K562 (cell line): Measurements from ENCODE around the gene TAF5L. TPM values are rescaled to one million over a fixed set of nuclear protein-coding genes. Genes with fewer than 3 reads are reported as not detected.
A peak's percentile ranks its signal among the peaks of the same experiment; 100 is the strongest.

ENCODE experiments used
- HOXB6 ChIP-seq: fragments of 250-450 bp; sonication (Bioruptor Pico); IDR thresholded peaks from 2 replicates; pipeline ENCODE4 v1.5.1; 2022; ENCODE audit warnings: mild to moderate bottlenecking, borderline replicate concordance
- JUN ChIP-seq, 2 experiments: sonication (generic) in 1 of 2; formaldehyde crosslinking in 1 of 2; IDR thresholded peaks; 2 replicates each; pipeline versions ENCODE4 v1.6.1 to v1.8.0; 2012 to 2022; ENCODE audit warnings: borderline replicate concordance in 2 of 2, mild to moderate bottlenecking in 2 of 2, improper control_type of control experiment in 1 of 2, low read depth in 1 of 2, low read length in 1 of 2, missing genetic modification reagents in 1 of 2
- JUNB ChIP-seq: fragments of 450-650 bp; formaldehyde crosslinking; conservative IDR thresholded peaks from 2 replicates; pipeline ENCODE4 v1.4.0; 2020; ENCODE audit warnings: mild to moderate bottlenecking
- MEF2D ChIP-seq: conservative IDR thresholded peaks from 2 replicates; pipeline ENCODE4 v1.6.1; 2016; ENCODE audit warnings: low read depth, missing genetic modification characterization, missing compliant biosample characterization
- MIER1 ChIP-seq: fragments of 450-650 bp; IDR thresholded peaks from 2 replicates; pipeline ENCODE4 v1.6.1; 2016; ENCODE audit warnings: antibody characterized with exemption, mild to moderate bottlenecking, low read depth
- NONO ChIP-seq, 2 experiments: fragments of 200-400 bp in 1 of 2; fragments of 450-650 bp in 1 of 2; formaldehyde crosslinking in 1 of 2; IDR thresholded peaks; 2 replicates each; pipeline ENCODE4 v1.6.1; 2017; ENCODE audit warnings: low read depth in 2 of 2, mild to moderate bottlenecking in 2 of 2, moderate library complexity in 2 of 2, low read length in 1 of 2
- PHF20 ChIP-seq: fragments of 450-650 bp; IDR thresholded peaks from 2 replicates; pipeline ENCODE4 v1.6.1; 2018; ENCODE audit not compliant: partially characterized antibody
- PML ChIP-seq: IDR thresholded peaks from 2 replicates; pipeline ENCODE4 v1.6.1; 2012; ENCODE audit warnings: low read length, inconsistent platforms
- POLR2A ChIP-seq: fragments of 450-650 bp; conservative IDR thresholded peaks from 2 replicates; pipeline ENCODE4 v1.6.1; 2016
- PPARD ChIP-seq: fragments of 250-450 bp; sonication (Bioruptor Pico); IDR thresholded peaks from 2 replicates; pipeline ENCODE4 v1.8.0; 2022; ENCODE audit warnings: inconsistent platforms, mild to moderate bottlenecking, moderate library complexity
- VEZF1 ChIP-seq: fragments of 200-800 bp; sonication (Bioruptor generic); IDR thresholded peaks from 2 replicates; pipeline ENCODE4 v1.6.1; 2017; ENCODE audit warnings: missing genetic modification characterization, missing compliant biosample characterization
- ZKSCAN1 ChIP-seq: fragments of 150-350 bp; IDR thresholded peaks from 2 replicates; pipeline ENCODE4 v1.6.1; 2016; ENCODE audit warnings: low read depth, low read length
- ZKSCAN8 ChIP-seq: fragments of 200-800 bp; sonication (Bioruptor generic); IDR thresholded peaks from 2 replicates; pipeline ENCODE4 v1.6.1; 2016; ENCODE audit warnings: missing genetic modification characterization, missing compliant biosample characterization
- ZNF316 ChIP-seq: fragments of 450-650 bp; IDR thresholded peaks from 2 replicates; pipeline ENCODE4 v1.6.1; 2016
- ZZZ3 ChIP-seq: fragments of 450-650 bp; IDR thresholded peaks from 2 replicates; pipeline ENCODE4 v1.6.1; 2016; ENCODE audit warnings: antibody characterized with exemption, mild to moderate bottlenecking, moderate library complexity
- polyA plus RNA-seq, 8 experiments: library from polyadenylated mRNA; depleted of rRNA in 4 of 8; stranded (reverse) in 5 of 8; unstranded in 3 of 8; fragments of >200 nt; fragmentation: Nextera tagmentation in 2 of 8; fragmentation: Illumina TruSeq in 1 of 8; extraction: Ambion mirVana in 2 of 8; extraction: Trizol in 1 of 8; gene quantifications; 2 replicates each; pipeline versions ENCODE4 v1.2.1 to v1.2.3, GENCODE V29; 2011 to 2014; ENCODE audit warnings: inconsistent platforms in 1 of 8, missing spikeins in 1 of 8
- total RNA-seq, 7 experiments: library from RNA; depleted of rRNA in 6 of 7; stranded (reverse); fragments of >200 nt in 6 of 7; fragmentation: Illumina TruSeq in 2 of 7; extraction: Trizol in 2 of 7; gene quantifications; 2 replicates each; pipeline versions ENCODE4 v1.2.1 to v1.2.3, GENCODE V29; 2011 to 2021; ENCODE audit warnings: low replicate concordance in 1 of 7
- TF ChIP-seq, protein P1 (sequence below): fragments of 200-600 bp; sonication (generic); IDR thresholded peaks from one replicate; pipeline ENCODE4 v1.6.1; 2012; ENCODE audit warnings: mild to moderate bottlenecking, low read depth, low read length, inconsistent platforms

The TAF5L gene
- total and polyA plus RNA-seq, 9 of the 15 experiments (the other 6 are each of a cell fraction or from before 2014, with no cell fraction given), result 2.2 to 34.2 (median 23.3) TPM

DNA sequence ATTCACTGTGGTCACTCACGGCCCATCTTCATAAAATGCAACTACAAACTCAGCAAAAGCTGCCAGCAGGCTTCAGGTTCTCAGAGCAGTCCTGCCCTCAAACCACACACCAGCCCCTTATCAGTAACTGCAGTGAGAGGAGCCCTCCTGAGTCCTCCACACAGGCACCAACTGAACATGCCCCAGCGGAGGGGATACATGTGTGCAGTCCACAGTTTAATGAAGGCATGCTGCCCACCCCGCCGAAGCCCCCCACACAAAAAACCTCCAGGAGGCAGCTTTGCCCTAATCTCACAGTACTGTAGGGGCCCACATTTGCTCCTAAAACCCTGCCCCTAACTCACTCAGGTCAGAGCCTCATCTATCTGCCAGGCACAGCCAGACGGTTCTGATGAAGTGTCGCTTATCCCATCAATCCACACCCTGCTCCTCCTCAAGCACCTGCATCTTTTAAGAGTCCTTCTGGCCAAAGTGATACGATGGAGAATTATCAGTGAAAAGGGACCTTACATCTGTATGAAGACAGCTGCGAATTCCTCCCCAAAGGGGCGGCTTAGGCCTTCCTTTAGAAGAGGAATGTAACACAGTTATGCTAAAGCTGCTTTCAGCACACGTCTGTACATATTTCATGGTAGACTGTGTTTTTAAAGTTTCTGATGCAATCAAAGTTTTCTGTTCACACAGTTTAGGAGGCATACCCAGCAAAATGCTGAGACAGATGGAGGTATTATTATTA, 70.9 kb downstream of the TAF5L start (continued):
- peak in 1 of 2 experiments; percentile 82; a peak in 2 of 4 replicates for TF ChIP-seq NONO (IDR thresholded peaks at IDR 0.05; ENCODE audit: low read depth in 2 of 2, low read length in 1 of 2)
- TF ChIP-seq MIER1, result 0 out of 2 replicates have a peak, but pooled peaks have one; percentile 64
- TF ChIP-seq JUNB (CRISPR knock-in tag), result no peak
- TF ChIP-seq, protein P1, sequence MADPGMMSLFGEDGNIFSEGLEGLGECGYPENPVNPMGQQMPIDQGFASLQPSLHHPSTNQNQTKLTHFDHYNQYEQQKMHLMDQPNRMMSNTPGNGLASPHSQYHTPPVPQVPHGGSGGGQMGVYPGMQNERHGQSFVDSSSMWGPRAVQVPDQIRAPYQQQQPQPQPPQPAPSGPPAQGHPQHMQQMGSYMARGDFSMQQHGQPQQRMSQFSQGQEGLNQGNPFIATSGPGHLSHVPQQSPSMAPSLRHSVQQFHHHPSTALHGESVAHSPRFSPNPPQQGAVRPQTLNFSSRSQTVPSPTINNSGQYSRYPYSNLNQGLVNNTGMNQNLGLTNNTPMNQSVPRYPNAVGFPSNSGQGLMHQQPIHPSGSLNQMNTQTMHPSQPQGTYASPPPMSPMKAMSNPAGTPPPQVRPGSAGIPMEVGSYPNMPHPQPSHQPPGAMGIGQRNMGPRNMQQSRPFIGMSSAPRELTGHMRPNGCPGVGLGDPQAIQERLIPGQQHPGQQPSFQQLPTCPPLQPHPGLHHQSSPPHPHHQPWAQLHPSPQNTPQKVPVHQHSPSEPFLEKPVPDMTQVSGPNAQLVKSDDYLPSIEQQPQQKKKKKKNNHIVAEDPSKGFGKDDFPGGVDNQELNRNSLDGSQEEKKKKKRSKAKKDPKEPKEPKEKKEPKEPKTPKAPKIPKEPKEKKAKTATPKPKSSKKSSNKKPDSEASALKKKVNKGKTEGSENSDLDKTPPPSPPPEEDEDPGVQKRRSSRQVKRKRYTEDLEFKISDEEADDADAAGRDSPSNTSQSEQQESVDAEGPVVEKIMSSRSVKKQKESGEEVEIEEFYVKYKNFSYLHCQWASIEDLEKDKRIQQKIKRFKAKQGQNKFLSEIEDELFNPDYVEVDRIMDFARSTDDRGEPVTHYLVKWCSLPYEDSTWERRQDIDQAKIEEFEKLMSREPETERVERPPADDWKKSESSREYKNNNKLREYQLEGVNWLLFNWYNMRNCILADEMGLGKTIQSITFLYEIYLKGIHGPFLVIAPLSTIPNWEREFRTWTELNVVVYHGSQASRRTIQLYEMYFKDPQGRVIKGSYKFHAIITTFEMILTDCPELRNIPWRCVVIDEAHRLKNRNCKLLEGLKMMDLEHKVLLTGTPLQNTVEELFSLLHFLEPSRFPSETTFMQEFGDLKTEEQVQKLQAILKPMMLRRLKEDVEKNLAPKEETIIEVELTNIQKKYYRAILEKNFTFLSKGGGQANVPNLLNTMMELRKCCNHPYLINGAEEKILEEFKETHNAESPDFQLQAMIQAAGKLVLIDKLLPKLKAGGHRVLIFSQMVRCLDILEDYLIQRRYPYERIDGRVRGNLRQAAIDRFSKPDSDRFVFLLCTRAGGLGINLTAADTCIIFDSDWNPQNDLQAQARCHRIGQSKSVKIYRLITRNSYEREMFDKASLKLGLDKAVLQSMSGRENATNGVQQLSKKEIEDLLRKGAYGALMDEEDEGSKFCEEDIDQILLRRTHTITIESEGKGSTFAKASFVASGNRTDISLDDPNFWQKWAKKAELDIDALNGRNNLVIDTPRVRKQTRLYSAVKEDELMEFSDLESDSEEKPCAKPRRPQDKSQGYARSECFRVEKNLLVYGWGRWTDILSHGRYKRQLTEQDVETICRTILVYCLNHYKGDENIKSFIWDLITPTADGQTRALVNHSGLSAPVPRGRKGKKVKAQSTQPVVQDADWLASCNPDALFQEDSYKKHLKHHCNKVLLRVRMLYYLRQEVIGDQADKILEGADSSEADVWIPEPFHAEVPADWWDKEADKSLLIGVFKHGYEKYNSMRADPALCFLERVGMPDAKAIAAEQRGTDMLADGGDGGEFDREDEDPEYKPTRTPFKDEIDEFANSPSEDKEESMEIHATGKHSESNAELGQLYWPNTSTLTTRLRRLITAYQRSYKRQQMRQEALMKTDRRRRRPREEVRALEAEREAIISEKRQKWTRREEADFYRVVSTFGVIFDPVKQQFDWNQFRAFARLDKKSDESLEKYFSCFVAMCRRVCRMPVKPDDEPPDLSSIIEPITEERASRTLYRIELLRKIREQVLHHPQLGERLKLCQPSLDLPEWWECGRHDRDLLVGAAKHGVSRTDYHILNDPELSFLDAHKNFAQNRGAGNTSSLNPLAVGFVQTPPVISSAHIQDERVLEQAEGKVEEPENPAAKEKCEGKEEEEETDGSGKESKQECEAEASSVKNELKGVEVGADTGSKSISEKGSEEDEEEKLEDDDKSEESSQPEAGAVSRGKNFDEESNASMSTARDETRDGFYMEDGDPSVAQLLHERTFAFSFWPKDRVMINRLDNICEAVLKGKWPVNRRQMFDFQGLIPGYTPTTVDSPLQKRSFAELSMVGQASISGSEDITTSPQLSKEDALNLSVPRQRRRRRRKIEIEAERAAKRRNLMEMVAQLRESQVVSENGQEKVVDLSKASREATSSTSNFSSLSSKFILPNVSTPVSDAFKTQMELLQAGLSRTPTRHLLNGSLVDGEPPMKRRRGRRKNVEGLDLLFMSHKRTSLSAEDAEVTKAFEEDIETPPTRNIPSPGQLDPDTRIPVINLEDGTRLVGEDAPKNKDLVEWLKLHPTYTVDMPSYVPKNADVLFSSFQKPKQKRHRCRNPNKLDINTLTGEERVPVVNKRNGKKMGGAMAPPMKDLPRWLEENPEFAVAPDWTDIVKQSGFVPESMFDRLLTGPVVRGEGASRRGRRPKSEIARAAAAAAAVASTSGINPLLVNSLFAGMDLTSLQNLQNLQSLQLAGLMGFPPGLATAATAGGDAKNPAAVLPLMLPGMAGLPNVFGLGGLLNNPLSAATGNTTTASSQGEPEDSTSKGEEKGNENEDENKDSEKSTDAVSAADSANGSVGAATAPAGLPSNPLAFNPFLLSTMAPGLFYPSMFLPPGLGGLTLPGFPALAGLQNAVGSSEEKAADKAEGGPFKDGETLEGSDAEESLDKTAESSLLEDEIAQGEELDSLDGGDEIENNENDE, result no peak
- TF ChIP-seq ZZZ3, result peak; percentile 50; the same call in 1 of the 2 replicates
- TF ChIP-seq PPARD, result no peak
- TF ChIP-seq POLR2A, result no peak
- peak; percentile 64 for TF ChIP-seq VEZF1 (CRISPR knock-in tag)
- peak; percentile 76 for TF ChIP-seq ZNF316
- peak; percentile 62 for TF ChIP-seq ZKSCAN1
- TF ChIP-seq ZKSCAN8 (CRISPR knock-in tag), result peak; percentile 92
- peak; percentile 100 for TF ChIP-seq PML
- TF ChIP-seq HOXB6, result no peak
- no peak for TF ChIP-seq PHF20
- 0 out of 2 replicates have a peak, but pooled peaks have one; percentile 20 for TF ChIP-seq JUN (IDR thresholded peaks at IDR 0.05; ENCODE audit: borderline replicate concordance, low read depth, low read length)
- 0 out of 2 replicates have a peak, but pooled peaks have one; percentile 17 for TF ChIP-seq JUN (CRISPR knock-in tag; IDR thresholded peaks at IDR 0.05; ENCODE audit: borderline replicate concordance)
- TF ChIP-seq MEF2D (tag), result peak; percentile 59
